ENCODE measurements around the gene SHISA4. TPM values are rescaled to one million over a fixed set of nuclear protein-coding genes. Genes with fewer than 3 reads are reported as not detected.

The SHISA4 gene
- total and polyA plus RNA-seq, 7 donors, result 74.8 to 264 (median 148) TPM

GRCh38 chr1:201841265-201841912, 47.3 kb upstream of the SHISA4 start:
- ATAC-seq, result no peak
- Histone ChIP-seq H3K27ac (no peak overlapping the region), H3K36me3 (ENCODE audit: insufficient read depth in 1 of 2, low read depth in 1 of 2) (peaks cover 0 to 4% of the 10 kb centered on the region in 2 donors), H3K4me1 (peaks cover 16% of the 10 kb centered on the region), H3K4me3 (no peak overlapping the region), H3K27me3 (ENCODE audit: insufficient read depth in 3 of 3, low read length in 2 of 3) (no peaks in the 10 kb centered on the region), H3K9me3 (no peaks in the 10 kb centered on the region)
- DNase-seq, result no peak
- intact Hi-C loops (cut with DNase I), result no loop called here
- 62 to 79% (median 74%) methylated on average over 2 of the region's 2 CpGs for WGBS, 3 donors
- no peak for TF ChIP-seq CTCF (IDR thresholded peaks at IDR 0.05)

- H3K4me3 ChIP-seq, result no peak overlapping the region
- 93 to 94% (median 93%) methylated on average over 2 of the region's 2 CpGs for WGBS, 3 donors
- H3K4me1 ChIP-seq, result peaks cover 23% of the 10 kb centered on the region
- peaks cover 0 to 4% of the 10 kb centered on the region in 2 donors for H3K36me3 ChIP-seq (ENCODE audit: insufficient read depth in 1 of 2, low read depth in 1 of 2)
- DNase-seq, result no peak
- no peak overlapping the region for H3K27ac ChIP-seq
- H3K27me3 ChIP-seq (ENCODE audit: insufficient read depth in 3 of 3, low read length in 2 of 3), result no peaks in the 10 kb centered on the region
- intact Hi-C loops (cut with DNase I), result no loop called here
- no peak for TF ChIP-seq CTCF (IDR thresholded peaks at IDR 0.05)
- no peaks in the 10 kb centered on the region for H3K9me3 ChIP-seq
- no peak for ATAC-seq
These were observed 46.1 kb upstream of the SHISA4 start for GRCh38 chr1:201842472-201843027.

GRCh38 chr1:201845331-201846083, 43.2 kb upstream of the SHISA4 start:
- Histone ChIP-seq H3K27ac (no peak overlapping the region), H3K36me3 (ENCODE audit: insufficient read depth in 1 of 2, low read depth in 1 of 2) (peaks cover 0 to 33% of the 10 kb centered on the region in 2 donors), H3K4me3 (no peak overlapping the region), H3K27me3 (ENCODE audit: insufficient read depth in 3 of 3, low read length in 2 of 3) (no peaks in the 10 kb centered on the region), H3K9me3 (no peaks in the 10 kb centered on the region), H3K4me1 (peaks cover 17% of the 10 kb centered on the region)
- no peak for TF ChIP-seq CTCF (IDR thresholded peaks at IDR 0.05)
- WGBS, 3 donors, result 56 to 61% (median 57%) methylated on average over 2 of the region's 2 CpGs
- DNase-seq (no peak), ATAC-seq (peak in 2 of 4 donors; percentile 48 to 68)
- intact Hi-C loops (cut with DNase I), result no loop called here

- WGBS, 3 donors, result 11 to 36% (median 23%) methylated on average over 1 of the region's 1 CpG
- intact Hi-C loops (cut with DNase I), result no loop called here
- no peak for ATAC-seq
- Histone ChIP-seq H3K27ac (no peak overlapping the region), H3K27me3 (ENCODE audit: insufficient read depth in 3 of 3, low read length in 2 of 3) (no peaks in the 10 kb centered on the region), H3K4me1 (peaks cover 8% of the 10 kb centered on the region), H3K4me3 (no peak overlapping the region), H3K36me3 (ENCODE audit: insufficient read depth in 1 of 2, low read depth in 1 of 2) (peaks cover 0 to 50% of the 10 kb centered on the region in 2 donors), H3K9me3 (no peaks in the 10 kb centered on the region)
- no peak for TF ChIP-seq CTCF (IDR thresholded peaks at IDR 0.05)
- DNase-seq, result no peak
These were observed 41.5 kb upstream of the SHISA4 start for GRCh38 chr1:201847150-201847549.
